ENCODE data around the gene RBP4.
A peak's percentile ranks its signal among the peaks of the same experiment; 100 is the strongest.

Gene RBP4

DNA sequence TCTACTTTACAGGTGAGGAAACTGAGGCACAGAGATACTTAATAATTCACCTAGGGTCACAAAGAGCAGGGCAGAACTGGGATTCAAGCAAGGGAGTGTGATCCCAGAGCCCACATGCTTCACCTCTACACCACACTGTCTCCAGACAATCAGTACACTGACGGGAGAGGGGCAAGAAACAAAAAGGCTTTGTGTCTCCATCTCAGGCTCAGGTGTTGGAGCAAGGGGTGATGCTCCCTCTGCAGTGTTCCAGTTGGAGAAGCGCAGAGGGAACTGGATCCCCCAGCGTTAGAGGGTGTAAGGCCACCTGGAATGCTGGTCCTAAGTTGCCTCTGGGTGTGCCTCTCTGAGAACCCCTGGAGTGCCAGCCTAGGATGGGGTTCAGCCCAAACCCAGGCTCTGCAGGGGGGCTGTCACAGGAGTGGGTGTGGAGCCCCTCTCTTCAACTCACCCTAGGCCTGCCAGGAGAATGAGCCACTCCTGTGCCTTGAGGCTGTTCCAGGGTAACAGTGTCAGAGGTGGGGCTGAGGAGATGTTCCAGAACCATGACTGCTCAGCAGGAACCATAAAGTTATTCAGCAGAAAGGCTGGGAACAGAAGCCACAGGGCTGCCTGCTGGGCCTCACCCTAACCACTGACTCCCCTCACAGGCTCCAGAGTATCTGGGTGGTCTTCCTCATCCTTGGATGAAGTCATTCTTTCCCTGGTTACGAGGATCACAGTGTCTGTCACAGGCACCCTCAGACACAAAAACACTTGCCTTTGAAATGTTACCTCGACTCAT, 5.5 kb downstream of the RBP4 start:
- DNase-seq, result no peak

GRCh38 chr10:93594518-93594917, 6.5 kb downstream of the RBP4 start:
- DNase-seq, result no peak

DNA sequence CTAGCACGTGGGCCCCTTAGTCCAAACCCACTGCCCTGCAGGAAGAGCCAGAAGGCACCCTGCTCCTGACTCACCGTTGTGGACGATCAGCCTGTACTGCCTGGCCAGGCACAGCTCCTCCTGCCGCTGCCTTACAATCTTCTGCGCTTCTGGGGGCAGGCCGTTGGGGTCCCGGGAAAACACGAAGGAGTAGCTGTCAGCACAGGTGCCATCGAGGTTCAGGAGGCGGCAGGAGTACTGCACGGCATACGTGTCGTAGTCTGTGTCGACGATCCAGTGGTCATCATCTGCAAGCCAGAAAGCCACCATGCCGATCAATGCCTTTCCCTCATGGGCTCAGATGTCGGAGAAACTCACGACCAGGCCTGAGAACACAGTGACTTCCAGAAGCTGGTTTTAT, 7.3 kb downstream of the RBP4 start:
- no peak for DNase-seq

DNA sequence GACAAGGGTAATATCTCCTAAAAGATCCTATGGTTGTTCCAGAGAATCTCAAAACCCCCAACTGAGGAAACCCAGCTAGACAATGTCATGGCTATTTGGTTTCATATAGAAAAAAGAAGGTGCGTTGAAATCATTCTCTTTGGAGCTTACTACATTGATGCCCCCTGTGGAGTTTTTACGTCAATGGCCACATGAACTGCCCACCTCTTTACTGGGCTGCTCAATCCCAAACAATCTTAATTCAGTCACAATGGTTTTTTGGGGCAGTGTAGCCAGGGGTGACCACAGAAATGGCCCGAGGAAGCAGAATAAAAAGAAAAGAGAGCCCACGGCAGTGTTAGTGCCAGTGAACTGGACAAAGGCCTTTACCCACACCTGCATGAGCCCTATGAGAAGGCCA, 7.8 kb downstream of the RBP4 start:
- DNase-seq, result no peak

DNA sequence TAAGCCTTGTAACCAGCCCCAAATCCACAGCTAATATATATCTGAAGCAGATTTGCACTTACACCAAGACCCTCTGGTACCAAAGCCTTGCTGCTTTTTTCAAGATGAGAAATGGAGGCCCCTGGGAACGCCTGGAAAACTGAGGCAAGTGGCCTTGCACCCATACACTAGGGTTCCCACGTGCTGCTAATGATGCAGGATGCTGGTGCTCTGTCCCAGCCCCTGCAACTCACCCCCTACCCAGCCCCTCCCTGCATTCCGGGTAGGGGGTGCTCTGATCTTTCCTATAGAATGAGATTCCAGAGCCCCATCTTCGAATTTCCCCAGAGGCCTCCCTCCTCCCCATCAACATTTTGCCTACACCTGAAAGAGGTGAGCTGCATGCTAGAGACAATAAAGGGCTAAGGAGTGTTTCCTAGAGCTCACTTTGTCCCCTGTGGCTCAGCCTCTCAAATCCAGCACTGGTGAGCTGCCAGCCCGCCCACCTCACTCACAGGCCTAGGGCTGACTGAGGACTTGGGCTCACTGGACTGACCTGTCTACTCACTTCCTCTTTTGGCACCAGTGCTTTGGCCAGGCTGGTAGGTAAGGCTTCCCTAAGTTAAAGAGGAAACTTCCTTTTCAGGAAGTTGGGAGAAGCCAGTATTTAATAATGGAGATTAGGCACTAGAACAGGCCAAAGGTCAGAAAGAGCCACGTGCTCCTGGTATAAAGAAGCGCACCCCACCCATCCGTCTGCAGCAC, 9.8 kb downstream of the RBP4 start:
- DNase-seq, result peak; percentile 50 to 51 (median 50)

DNA sequence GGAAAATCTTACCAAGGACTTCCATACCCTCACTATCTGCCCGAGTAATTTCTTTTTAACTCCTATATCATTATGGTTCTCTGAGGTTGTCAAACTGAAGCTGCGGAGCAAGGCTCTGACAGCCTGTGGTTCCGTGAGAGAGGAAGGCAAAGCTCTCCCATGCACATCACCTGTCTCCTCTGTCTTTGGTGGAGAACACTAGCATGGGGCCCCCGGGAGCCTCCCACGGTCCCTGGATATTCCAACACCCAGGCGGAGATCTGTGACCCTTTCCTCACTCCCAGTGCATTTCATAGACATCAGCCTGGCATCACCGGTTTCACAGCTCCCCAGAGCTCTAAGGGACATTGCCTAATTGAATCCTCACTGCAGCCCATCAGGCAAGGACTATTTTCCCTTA, 10.4 kb downstream of the RBP4 start:
- no peak for DNase-seq

GRCh38 chr10:93589648-93590562, 11.1 kb downstream of the RBP4 start:
- DNase-seq, result no peak

DNA sequence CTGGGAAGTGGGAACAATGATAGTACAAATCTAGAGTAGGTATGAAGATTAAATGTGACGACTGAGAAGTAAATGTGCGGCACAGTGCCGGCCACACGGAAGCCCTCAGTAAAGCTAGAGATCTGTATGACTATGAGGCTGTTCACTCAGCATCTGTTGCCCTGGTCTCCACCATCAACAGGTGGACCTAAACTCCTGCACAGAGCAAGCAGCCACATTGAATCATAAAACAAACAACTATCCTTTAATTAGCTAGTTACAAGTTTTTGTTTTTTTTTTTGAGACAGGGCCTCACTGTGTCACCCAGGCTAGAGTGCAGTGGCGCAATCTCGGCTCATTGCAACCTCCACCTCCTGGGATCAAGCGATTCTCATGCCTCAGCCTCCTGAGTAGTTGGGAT, 16.6 kb downstream of the RBP4 start:
- no peak for DNase-seq

GRCh38 chr10:93580828-93581227, 20.2 kb downstream of the RBP4 start:
- DNase-seq, result no peak

GRCh38 chr10:93579985-93580711, 20.9 kb downstream of the RBP4 start:
- DNase-seq, result no peak

GRCh38 chr10:93579089-93579488, 21.9 kb downstream of the RBP4 start:
- no peak for DNase-seq

DNA sequence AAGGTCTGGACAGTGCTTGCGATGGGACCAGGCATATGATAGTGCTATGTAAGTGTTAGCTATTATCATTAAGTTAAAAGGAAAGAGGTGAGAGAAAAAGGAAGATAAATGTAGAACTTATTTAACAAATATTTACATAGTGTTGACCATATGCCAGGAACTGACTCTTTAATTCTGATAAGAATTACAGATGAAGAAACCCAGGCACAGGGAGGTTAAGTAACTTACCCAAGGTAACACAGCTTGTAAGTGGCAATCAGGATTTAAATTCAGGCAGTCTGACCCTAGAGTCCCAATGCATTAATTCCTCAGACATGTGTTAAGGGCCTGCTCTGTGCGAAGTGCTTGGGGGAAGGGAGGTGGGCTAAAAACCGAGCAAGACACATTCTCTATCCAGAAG, 23.5 kb downstream of the RBP4 start:
- DNase-seq, result no peak

DNA sequence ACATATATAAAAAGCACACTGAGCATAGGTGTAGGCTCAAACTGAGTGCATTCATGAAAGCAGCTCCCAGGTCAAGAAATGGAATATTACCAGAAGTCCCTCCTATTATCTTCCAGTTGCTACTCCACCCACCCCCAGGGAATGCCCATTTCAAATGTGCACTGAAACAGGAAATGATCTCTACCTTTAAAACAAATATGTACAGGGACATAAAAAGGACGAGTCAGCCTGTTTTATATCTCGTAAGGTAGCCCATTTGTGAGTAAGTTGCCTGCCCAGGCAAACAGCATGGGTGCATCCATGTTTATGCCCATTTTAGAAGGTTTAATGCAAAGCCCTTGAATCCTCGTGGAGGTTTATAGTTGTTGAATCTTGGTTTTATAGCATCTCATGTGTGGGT, 24.1 kb downstream of the RBP4 start:
- no peak for DNase-seq

GRCh38 chr10:93573924-93574323, 27.1 kb downstream of the RBP4 start:
- DNase-seq, result no peak

DNA sequence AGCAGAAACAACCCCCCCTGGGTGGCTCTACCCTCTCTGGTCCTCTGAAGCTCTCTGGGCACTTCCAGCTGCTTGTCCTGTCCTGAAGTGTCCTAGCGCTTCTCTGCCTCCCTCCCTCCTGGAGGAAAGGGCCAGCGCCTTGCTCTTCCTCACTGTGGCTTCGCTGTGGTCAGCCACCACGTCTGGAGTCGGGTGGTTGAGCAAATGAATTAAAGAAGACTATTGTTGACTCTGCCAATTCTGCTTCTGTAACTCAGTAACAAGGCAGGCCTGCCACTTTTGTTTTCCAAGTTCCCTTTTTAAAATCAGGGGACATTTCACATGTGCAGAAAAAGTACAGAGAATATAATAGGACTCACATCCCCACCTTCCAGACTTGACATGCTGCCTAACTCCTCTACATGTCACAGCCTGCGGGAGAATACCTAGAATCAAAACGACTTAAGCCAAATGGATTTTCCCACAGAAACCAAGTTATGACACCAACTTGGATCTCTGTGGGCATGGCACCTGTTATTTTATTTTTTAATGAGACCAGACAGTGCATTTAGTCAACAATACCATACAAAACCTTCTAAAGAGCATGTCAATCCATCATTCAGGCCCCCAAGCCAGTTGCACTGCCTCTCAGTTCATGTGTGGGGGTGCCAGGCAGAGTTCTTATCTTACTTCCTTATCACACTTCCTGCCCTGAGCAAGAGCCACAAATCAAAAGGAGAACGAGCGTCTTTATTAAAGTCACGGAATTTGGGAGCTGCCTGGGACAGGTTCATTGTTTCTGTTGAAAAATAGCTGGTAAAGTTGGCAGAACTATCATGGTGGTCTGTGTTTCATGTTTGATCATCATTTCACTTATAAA, 27.8 kb downstream of the RBP4 start:
- peak; percentile 57 to 70 (median 65) for DNase-seq

- no peak for DNase-seq
Measured at GRCh38 chr10:93572606-93573005, 28.4 kb downstream of the RBP4 start.

DNA sequence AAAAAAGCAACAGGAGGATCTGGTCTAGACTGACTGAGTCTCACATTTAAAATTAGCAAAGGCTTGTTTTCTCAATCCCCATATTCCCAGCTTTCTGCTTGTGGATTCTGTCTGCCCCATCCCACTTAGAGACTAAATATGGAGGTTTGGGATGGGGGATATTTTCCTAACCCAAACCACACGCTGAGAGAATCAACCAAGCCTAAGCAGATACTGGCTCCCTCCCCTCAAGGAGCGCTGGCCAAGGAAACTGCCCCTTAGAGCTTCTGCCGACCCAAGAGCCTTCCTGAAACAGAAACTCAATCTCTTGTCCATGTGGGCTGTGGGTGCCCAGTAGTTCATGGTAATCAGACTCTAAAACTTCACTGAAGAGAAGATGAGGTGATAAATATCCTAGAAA, 30.7 kb downstream of the RBP4 start:
- no peak for DNase-seq

DNA sequence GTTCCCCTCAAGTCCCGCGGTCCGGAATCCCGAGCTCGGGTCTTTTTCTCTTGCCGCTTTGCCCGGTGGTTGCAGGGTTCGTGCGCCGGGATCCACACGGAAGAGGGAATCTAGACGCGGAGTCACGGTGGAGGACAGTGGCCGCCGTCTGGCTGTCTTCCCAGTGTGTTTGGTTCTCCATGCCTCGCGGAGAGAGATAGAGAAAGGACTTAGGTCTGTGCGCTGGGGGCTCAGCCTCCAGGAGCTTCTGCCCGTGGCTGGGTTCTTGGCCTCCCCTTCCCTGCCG, 33.0 kb downstream of the RBP4 start:
- DNase-seq, result no peak

- DNase-seq, result peak in 1 of 3 donors; percentile 44
Measured at GRCh38 chr10:93567277-93568104, 33.5 kb downstream of the RBP4 start.

- DNase-seq, result peak; percentile 64 to 77 (median 66)
Measured at GRCh38 chr10:93566435-93567276, 34.4 kb downstream of the RBP4 start, which contains the start of gene FFAR4. FFAR4 (plus strand) TSS chr10:93566665; CDS start chr10:93566721, 56 bp downstream.

All from suppressor macrophage treated with lipopolysaccharide for 1 hour (primary cell).